Panc1 (cell line): ENCODE data around the gene PHF5A.

Source experiments
- POLR2AphosphoS5 ChIP-seq: IDR thresholded peaks from 2 replicates; pipeline ENCODE4 v1.6.1; 2012; ENCODE audit warnings: mild to moderate bottlenecking, low read depth, low read length, moderate library complexity
- TF ChIP-seq, protein P1 (sequence below): fragments of 450-650 bp; IDR thresholded peaks from 2 replicates; pipeline ENCODE4 v1.5.1; 2017; ENCODE audit warnings: mild to moderate bottlenecking

DNA sequence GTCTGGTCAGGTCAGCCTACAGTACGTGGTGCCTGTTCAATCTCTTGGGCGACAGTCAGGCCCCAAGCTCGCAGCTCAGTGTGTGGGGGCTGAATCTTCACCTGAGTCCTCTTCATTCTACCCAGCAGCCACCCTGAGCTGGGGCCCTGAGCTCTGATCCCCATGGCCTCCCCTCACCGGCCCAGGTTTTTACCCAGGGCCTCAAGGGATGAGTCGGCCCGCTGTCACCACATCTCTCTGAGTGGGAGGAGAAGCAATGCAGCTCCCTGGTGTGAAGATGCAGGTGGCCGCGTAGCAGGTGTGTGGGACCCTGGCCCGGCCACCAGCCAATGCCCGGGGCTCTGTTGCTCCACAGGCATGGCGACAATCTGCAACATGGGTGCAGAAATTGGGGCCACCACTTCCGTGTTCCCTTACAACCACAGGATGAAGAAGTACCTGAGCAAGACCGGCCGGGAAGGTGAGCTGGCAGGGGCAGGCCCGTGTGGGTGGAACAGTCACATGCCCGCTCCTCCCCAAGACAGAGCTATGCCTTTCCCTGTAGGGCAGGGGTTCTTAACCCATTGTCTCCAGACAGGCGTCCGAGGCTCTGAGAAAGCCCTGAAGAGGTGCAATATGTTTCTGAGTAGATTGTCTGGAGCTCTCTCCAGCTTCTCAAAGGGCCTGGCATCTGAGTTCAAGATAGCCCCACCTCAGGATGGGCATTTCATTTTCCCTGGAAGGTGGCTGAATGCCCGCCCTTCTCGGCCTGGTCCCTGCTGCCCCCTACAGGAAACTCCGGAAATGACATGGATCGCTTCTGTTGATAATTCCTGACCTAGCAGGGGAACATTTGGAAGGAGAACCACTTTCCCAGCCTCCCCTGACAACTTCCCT is 48.9 kb upstream of the PHF5A start:
- TF ChIP-seq, protein P1, sequence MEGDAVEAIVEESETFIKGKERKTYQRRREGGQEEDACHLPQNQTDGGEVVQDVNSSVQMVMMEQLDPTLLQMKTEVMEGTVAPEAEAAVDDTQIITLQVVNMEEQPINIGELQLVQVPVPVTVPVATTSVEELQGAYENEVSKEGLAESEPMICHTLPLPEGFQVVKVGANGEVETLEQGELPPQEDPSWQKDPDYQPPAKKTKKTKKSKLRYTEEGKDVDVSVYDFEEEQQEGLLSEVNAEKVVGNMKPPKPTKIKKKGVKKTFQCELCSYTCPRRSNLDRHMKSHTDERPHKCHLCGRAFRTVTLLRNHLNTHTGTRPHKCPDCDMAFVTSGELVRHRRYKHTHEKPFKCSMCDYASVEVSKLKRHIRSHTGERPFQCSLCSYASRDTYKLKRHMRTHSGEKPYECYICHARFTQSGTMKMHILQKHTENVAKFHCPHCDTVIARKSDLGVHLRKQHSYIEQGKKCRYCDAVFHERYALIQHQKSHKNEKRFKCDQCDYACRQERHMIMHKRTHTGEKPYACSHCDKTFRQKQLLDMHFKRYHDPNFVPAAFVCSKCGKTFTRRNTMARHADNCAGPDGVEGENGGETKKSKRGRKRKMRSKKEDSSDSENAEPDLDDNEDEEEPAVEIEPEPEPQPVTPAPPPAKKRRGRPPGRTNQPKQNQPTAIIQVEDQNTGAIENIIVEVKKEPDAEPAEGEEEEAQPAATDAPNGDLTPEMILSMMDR, result peak; percentile 90
- no peak for TF ChIP-seq POLR2AphosphoS5
